Suprapubic skin (tissue), 3 donors: ENCODE measurements around the gene KCNG3.

Experiments
- POLR2A ChIP-seq, 2 donors: fragments of 450-650 bp; IDR thresholded peaks; one replicate each; pipeline ENCODE4 v1.6.1; 2017; ENCODE audit warnings: antibody characterized with exemption in 2 of 2, mild to moderate bottlenecking in 2 of 2, moderate library complexity in 2 of 2
- TF ChIP-seq, protein P1 (sequence below), 2 donors: fragments of 200-600 bp in 1 of 2; fragments of 450-650 bp in 1 of 2; sonication (generic) in 1 of 2; IDR thresholded peaks; one replicate each; pipeline ENCODE4 v1.5.1; 2016 to 2019; ENCODE audit warnings: antibody characterized with exemption in 2 of 2, mild to moderate bottlenecking in 1 of 2, moderate library complexity in 1 of 2

DNA sequence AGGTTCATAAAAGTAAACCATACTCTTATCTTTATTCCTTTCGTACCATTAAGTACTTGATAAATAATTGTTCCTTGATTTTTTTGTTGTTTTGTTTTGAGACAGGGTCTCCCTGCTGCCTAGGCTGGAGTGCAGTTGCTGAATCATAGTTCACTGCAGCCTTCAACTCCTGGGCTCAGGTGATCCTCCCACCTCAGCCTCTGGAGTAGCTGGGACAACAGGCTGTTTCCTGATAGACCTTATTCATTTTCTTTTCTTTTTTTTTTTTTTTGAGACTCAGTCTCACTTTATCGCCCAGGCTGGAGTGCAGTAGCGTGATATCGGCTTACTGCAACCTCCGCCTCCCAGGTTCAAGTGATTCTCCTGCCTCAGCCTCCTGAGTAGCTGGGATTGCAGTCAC lies 5.5 kb downstream of the KCNG3 start:
- TF ChIP-seq, protein P1, sequence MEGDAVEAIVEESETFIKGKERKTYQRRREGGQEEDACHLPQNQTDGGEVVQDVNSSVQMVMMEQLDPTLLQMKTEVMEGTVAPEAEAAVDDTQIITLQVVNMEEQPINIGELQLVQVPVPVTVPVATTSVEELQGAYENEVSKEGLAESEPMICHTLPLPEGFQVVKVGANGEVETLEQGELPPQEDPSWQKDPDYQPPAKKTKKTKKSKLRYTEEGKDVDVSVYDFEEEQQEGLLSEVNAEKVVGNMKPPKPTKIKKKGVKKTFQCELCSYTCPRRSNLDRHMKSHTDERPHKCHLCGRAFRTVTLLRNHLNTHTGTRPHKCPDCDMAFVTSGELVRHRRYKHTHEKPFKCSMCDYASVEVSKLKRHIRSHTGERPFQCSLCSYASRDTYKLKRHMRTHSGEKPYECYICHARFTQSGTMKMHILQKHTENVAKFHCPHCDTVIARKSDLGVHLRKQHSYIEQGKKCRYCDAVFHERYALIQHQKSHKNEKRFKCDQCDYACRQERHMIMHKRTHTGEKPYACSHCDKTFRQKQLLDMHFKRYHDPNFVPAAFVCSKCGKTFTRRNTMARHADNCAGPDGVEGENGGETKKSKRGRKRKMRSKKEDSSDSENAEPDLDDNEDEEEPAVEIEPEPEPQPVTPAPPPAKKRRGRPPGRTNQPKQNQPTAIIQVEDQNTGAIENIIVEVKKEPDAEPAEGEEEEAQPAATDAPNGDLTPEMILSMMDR (IDR thresholded peaks at IDR 0.05) = no peak
- TF ChIP-seq POLR2A (IDR thresholded peaks at IDR 0.05) = no peak
